PC-3 (cell line): Measurements from ENCODE around the gene SPDYE2B.
"Not testable (repeated sequence)": the region's sequence is repeated elsewhere in the genome, so short reads cannot be mapped to it uniquely, and the experiment has no call there.

Experiments
- CTCF ChIP-seq: fragments of 300-600 bp; sonication (generic); conservative IDR thresholded peaks from 2 replicates; pipeline ENCODE4 v1.5.1; 2017; ENCODE audit warnings: antibody characterized with exemption, low read depth, mild to moderate bottlenecking, low read length
- EZH2 ChIP-seq: fragments of 300-600 bp; sonication (generic); IDR thresholded peaks from one replicate; pipeline ENCODE4 v1.6.1; 2017; ENCODE audit warnings: antibody characterized with exemption, mild to moderate bottlenecking, low read length; ENCODE audit not compliant: unreplicated experiment

- not testable (repeated sequence) for TF ChIP-seq CTCF, EZH2
Observed at GRCh38 chr7:102634299-102634698, 15.8 kb upstream of the SPDYE2B start.
